Measurements from ENCODE around the gene CHID1.

Gene CHID1

GRCh38 chr11:844693-845644 lies 65.6 kb downstream of the CHID1 start:
- DNase-seq (ENCODE audit: insufficient read length, low spot score): peak; percentile 88
- FAIRE-seq: no peak
- no peak for TF ChIP-seq POLR2A (IDR thresholded peaks at IDR 0.05; ENCODE audit: low read depth, low read length)

GRCh38 chr11:843818-844692 lies 66.6 kb downstream of the CHID1 start:
- TF ChIP-seq POLR2A (IDR thresholded peaks at IDR 0.05; ENCODE audit: low read depth, low read length): peak; percentile 70
- DNase-seq (ENCODE audit: insufficient read length, low spot score): peak; percentile 95
- no peak for FAIRE-seq

GRCh38 chr11:843086-843734 lies 67.4 kb downstream of the CHID1 start:
- no peak for TF ChIP-seq POLR2A (IDR thresholded peaks at IDR 0.05; ENCODE audit: low read depth, low read length)
- FAIRE-seq: no peak
- no peak for DNase-seq (ENCODE audit: insufficient read length, low spot score)

GRCh38 chr11:842370-843002 lies 68.1 kb downstream of the CHID1 start, which contains the start of the genes POLR2L and TSPAN4:
POLR2L (minus strand) TSS chr11:842529; CDS start chr11:842508, 21 bp downstream.
TSPAN4 (plus strand) TSS chr11:842852; CDS start chr11:850305, 7,453 bp downstream.
- TF ChIP-seq POLR2A (IDR thresholded peaks at IDR 0.05; ENCODE audit: low read depth, low read length): peak; percentile 99
- no peak for DNase-seq (ENCODE audit: insufficient read length, low spot score)
- FAIRE-seq: no peak

GRCh38 chr11:841981-842369 lies 68.6 kb downstream of the CHID1 start:
- FAIRE-seq (no peak), DNase-seq (ENCODE audit: insufficient read length, low spot score) (no peak)
- TF ChIP-seq POLR2A (IDR thresholded peaks at IDR 0.05; ENCODE audit: low read depth, low read length): no peak

- no peak for TF ChIP-seq POLR2A (IDR thresholded peaks at IDR 0.05; ENCODE audit: low read depth, low read length)
- FAIRE-seq (no peak), DNase-seq (ENCODE audit: insufficient read length, low spot score) (no peak)
These were observed 70.6 kb downstream of the CHID1 start for GRCh38 chr11:839875-840617.

GRCh38 chr11:839280-839623 lies 71.4 kb downstream of the CHID1 start:
- DNase-seq (ENCODE audit: insufficient read length, low spot score): no peak
- TF ChIP-seq POLR2A (IDR thresholded peaks at IDR 0.05; ENCODE audit: low read depth, low read length): 0 out of 2 replicates have a peak, but pooled peaks have one; percentile 6
- FAIRE-seq: no peak

- peak; percentile 71 for DNase-seq (ENCODE audit: insufficient read length, low spot score)
- TF ChIP-seq POLR2A (IDR thresholded peaks at IDR 0.05; ENCODE audit: low read depth, low read length): peak; percentile 5; the same call in 1 of the 2 replicates
- FAIRE-seq: no peak
These were observed 72.0 kb downstream of the CHID1 start for GRCh38 chr11:838441-839279.

GRCh38 chr11:837990-838307 lies 72.7 kb downstream of the CHID1 start:
- TF ChIP-seq POLR2A (IDR thresholded peaks at IDR 0.05; ENCODE audit: low read depth, low read length): no peak
- FAIRE-seq: no peak
- no peak for DNase-seq (ENCODE audit: insufficient read length, low spot score)

GRCh38 chr11:837189-837989 lies 73.2 kb downstream of the CHID1 start:
- DNase-seq (ENCODE audit: insufficient read length, low spot score): no peak
- FAIRE-seq: no peak
- no peak for TF ChIP-seq POLR2A (IDR thresholded peaks at IDR 0.05; ENCODE audit: low read depth, low read length)

- no peak for TF ChIP-seq POLR2A (IDR thresholded peaks at IDR 0.05; ENCODE audit: low read depth, low read length)
- FAIRE-seq: no peak
- no peak for DNase-seq (ENCODE audit: insufficient read length, low spot score)
These were observed 73.9 kb downstream of the CHID1 start for GRCh38 chr11:836700-837099.

Measured in H54 (cell line).